ENCODE measurements around the gene DIS3L2. TPM values are rescaled to one million over a fixed set of nuclear protein-coding genes. Genes with fewer than 3 reads are reported as not detected.

DIS3L2 gene
- total RNA-seq, 4 donors from 2014 or later = 13.3 to 31.0 (median 23.6) TPM

GRCh38 chr2:232225895-232226294 lies 264.4 kb downstream of the DIS3L2 start:
- Histone ChIP-seq H3K9me3 (no peaks in the 10 kb centered on the region), H3K36me3 (peaks cover 0 to 6% of the 10 kb centered on the region in 2 donors), H3K4me3 (no peak overlapping the region), H3K4me1 (peaks cover 0 to 14% (median 0%) of the 10 kb centered on the region in 3 donors), H3K27me3 (no peaks in the 10 kb centered on the region), H3K27ac (no peak overlapping the region)
- no peak for TF ChIP-seq CTCF (IDR thresholded peaks at IDR 0.05)
- no peak for TF ChIP-seq EP300 (IDR thresholded peaks at IDR 0.05)
- no peak for TF ChIP-seq POLR2AphosphoS5 (IDR thresholded peaks at IDR 0.05)
- TF ChIP-seq POLR2A (IDR thresholded peaks at IDR 0.05) = no peak
- 91 to 100% methylated on average over 1 of the region's 1 CpG for WGBS, 2 donors (ENCODE audit: low coverage in 1 of 2)
- no peak for ATAC-seq

- H3K27me3 ChIP-seq = no peaks in the 10 kb centered on the region
These were observed 266.8 kb downstream of the DIS3L2 start for GRCh38 chr2:232228332-232228731.

GRCh38 chr2:232228971-232229894 lies 267.7 kb downstream of the DIS3L2 start:
- TF ChIP-seq CTCF (IDR thresholded peaks at IDR 0.05) (no peak), POLR2A (IDR thresholded peaks at IDR 0.05) (no peak), EP300 (IDR thresholded peaks at IDR 0.05) (no peak), POLR2AphosphoS5 (IDR thresholded peaks at IDR 0.05) (no peak)
- no peak for ATAC-seq
- no peaks in the 10 kb centered on the region for H3K9me3 ChIP-seq
- H3K4me1 ChIP-seq = peaks cover 0 to 19% (median 0%) of the 10 kb centered on the region in 3 donors
- no peaks in the 10 kb centered on the region for H3K36me3 ChIP-seq
- no peak overlapping the region for H3K4me3 ChIP-seq
- H3K27ac ChIP-seq = no peak overlapping the region
- 57 to 60% methylated on average over 6 of the region's 7 CpGs for WGBS, 2 donors (ENCODE audit: low coverage in 1 of 2)
- H3K27me3 ChIP-seq = no peaks in the 10 kb centered on the region

More at GRCh38 chr2:232228332-232228731, 266.8 kb downstream of the DIS3L2 start:
- H3K4me3 ChIP-seq = no peak overlapping the region
- TF ChIP-seq POLR2A (IDR thresholded peaks at IDR 0.05) (no peak), POLR2AphosphoS5 (IDR thresholded peaks at IDR 0.05) (no peak), EP300 (IDR thresholded peaks at IDR 0.05) (no peak), CTCF (IDR thresholded peaks at IDR 0.05) (no peak)
- H3K27ac ChIP-seq = no peak overlapping the region
- H3K4me1 ChIP-seq = peaks cover 0 to 14% (median 0%) of the 10 kb centered on the region in 3 donors
- no peaks in the 10 kb centered on the region for H3K36me3 ChIP-seq
- WGBS, 2 donors (ENCODE audit: low coverage in 1 of 2) = 87 to 88% methylated on average over 4 of the region's 4 CpGs
- no peak for ATAC-seq
- no peaks in the 10 kb centered on the region for H3K9me3 ChIP-seq

GRCh38 chr2:232229911-232230310 lies 268.4 kb downstream of the DIS3L2 start:
- 57% methylated on average over 3 of the region's 3 CpGs; no CpG with 5 or more reads in 1 of the 2 donors for WGBS, 2 donors (ENCODE audit: low coverage in 1 of 2)
- no peaks in the 10 kb centered on the region for H3K27me3 ChIP-seq
- no peak for TF ChIP-seq EP300 (IDR thresholded peaks at IDR 0.05)
- no peak for TF ChIP-seq CTCF (IDR thresholded peaks at IDR 0.05)
- no peak for TF ChIP-seq POLR2A (IDR thresholded peaks at IDR 0.05)
- peaks cover 0 to 26% (median 0%) of the 10 kb centered on the region in 3 donors for H3K4me1 ChIP-seq
- no peak for ATAC-seq
- no peaks in the 10 kb centered on the region for H3K36me3 ChIP-seq
- no peak overlapping the region for H3K27ac ChIP-seq
- no peak overlapping the region for H3K4me3 ChIP-seq
- H3K9me3 ChIP-seq = no peaks in the 10 kb centered on the region

DNA sequence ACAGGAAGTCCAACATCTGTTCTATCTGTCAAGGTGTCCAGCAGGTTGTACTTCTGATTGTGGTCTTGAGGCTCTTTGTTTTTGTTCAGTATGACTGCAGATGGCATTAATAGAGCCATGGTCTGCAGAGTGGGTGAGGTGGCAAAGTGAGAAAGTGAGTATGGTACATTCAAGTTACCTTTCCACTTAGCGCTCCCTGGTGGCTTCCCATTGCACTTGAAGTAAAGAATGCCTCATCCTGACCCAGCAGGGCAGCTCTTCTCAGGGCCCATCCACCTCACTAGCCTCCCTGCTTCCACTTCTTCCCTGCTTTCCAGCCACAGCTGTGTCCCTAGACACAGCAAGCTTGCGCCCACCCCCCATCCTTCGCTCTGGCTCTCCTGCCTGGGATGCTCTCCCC lies 269.0 kb downstream of the DIS3L2 start:
- ATAC-seq = no peak
- peaks cover 0 to 32% (median 0%) of the 10 kb centered on the region in 3 donors for H3K4me1 ChIP-seq
- no peak for TF ChIP-seq EP300 (IDR thresholded peaks at IDR 0.05)
- no peak for TF ChIP-seq POLR2A (IDR thresholded peaks at IDR 0.05)
- WGBS, 2 donors (ENCODE audit: low coverage in 1 of 2) = 83 to 98% methylated on average over 3 of the region's 3 CpGs
- no peaks in the 10 kb centered on the region for H3K27me3 ChIP-seq
- no peaks in the 10 kb centered on the region for H3K9me3 ChIP-seq
- no peak overlapping the region for H3K27ac ChIP-seq
- no peaks in the 10 kb centered on the region for H3K36me3 ChIP-seq
- no peak overlapping the region for H3K4me3 ChIP-seq
